Inferior parietal cortex (tissue), 1 donor: Measurements from ENCODE around the gene TTI1.
A peak's percentile ranks its signal among the peaks of the same experiment; 100 is the strongest.

Experiments
- DNase-seq: peaks from one replicate; pipeline ENCODE4 v3.0.0-alpha.2; 2016; ENCODE audit errors: extremely low spot score

Gene TTI1

GRCh38 chr20:37987602-37988290, 45.5 kb downstream of the TTI1 start:
- no peak for DNase-seq

- DNase-seq = no peak
Measured at GRCh38 chr20:37986873-37987601, 46.2 kb downstream of the TTI1 start.

- DNase-seq = no peak
Measured at GRCh38 chr20:37986044-37986858, 47.0 kb downstream of the TTI1 start.

- peak; percentile 59 for DNase-seq
Measured at GRCh38 chr20:37984018-37984785, 49.1 kb downstream of the TTI1 start.

- no peak for DNase-seq
Measured at GRCh38 chr20:37983286-37983685, 50.0 kb downstream of the TTI1 start.

- no peak for DNase-seq
Measured at GRCh38 chr20:37981568-37981967, 51.7 kb downstream of the TTI1 start.

GRCh38 chr20:37980876-37981275, 52.4 kb downstream of the TTI1 start:
- no peak for DNase-seq

GRCh38 chr20:37980383-37980782, 52.9 kb downstream of the TTI1 start:
- DNase-seq = no peak

- no peak for DNase-seq
Measured at GRCh38 chr20:37979021-37979985, 54.0 kb downstream of the TTI1 start.

- DNase-seq = no peak
Measured at GRCh38 chr20:37977786-37978185, 55.5 kb downstream of the TTI1 start.

- DNase-seq = no peak
Measured at GRCh38 chr20:37977338-37977737, 55.9 kb downstream of the TTI1 start.

GRCh38 chr20:37976887-37977286, 56.4 kb downstream of the TTI1 start:
- DNase-seq = no peak

GRCh38 chr20:37973059-37973910, 60.0 kb downstream of the TTI1 start:
- DNase-seq = no peak

GRCh38 chr20:37972256-37973058, 60.8 kb downstream of the TTI1 start:
- DNase-seq = no peak

GRCh38 chr20:37971561-37972127, 61.6 kb downstream of the TTI1 start:
- DNase-seq = no peak

GRCh38 chr20:37970856-37971245, 62.4 kb downstream of the TTI1 start:
- DNase-seq = no peak

- DNase-seq = no peak
Measured at GRCh38 chr20:37969949-37970855, 63.1 kb downstream of the TTI1 start.
